SJCRH30 (cell line): ENCODE results near the gene ADGRD1. TPM values are rescaled to one million over a fixed set of nuclear protein-coding genes. Genes with fewer than 3 reads are reported as not detected.
"Not testable (repeated sequence)": the region's sequence is repeated elsewhere in the genome, so short reads cannot be mapped to it uniquely, and the experiment has no call there.

ENCODE experiments used
- DNase-seq, 2 experiments: peaks; one replicate each; pipeline ENCODE4 v3.0.0-alpha.2; 2015 to 2020
- H3K27ac ChIP-seq: fragments of 250-450 bp; sonication (Bioruptor Pico); 2 replicates; pipeline ENCODE4 v1.5.1; 2020; ENCODE audit warnings: mild to moderate bottlenecking, moderate library complexity
- H3K27me3 ChIP-seq: fragments of 250-450 bp; sonication (Bioruptor Pico); 2 replicates; pipeline ENCODE4 v1.5.1; 2020; ENCODE audit warnings: mild to moderate bottlenecking, moderate library complexity
- H3K36me3 ChIP-seq: fragments of 250-450 bp; sonication (Bioruptor Pico); 2 replicates; pipeline ENCODE4 v1.5.1; 2020; ENCODE audit warnings: mild to moderate bottlenecking, moderate library complexity
- H3K4me1 ChIP-seq: fragments of 250-450 bp; sonication (Bioruptor Pico); 2 replicates; pipeline ENCODE4 v1.5.1; 2020; ENCODE audit warnings: mild to moderate bottlenecking, moderate library complexity
- H3K4me3 ChIP-seq: fragments of 250-450 bp; sonication (Bioruptor Pico); 2 replicates; pipeline ENCODE4 v1.5.1; 2020; ENCODE audit warnings: mild to moderate bottlenecking, moderate library complexity
- H3K9me3 ChIP-seq: fragments of 250-450 bp; sonication (Bioruptor Pico); replicated peaks from 2 replicates; pipeline ENCODE4 v1.5.1; 2020; ENCODE audit warnings: mild to moderate bottlenecking, moderate library complexity
- total RNA-seq: library from RNA; depleted of rRNA; stranded (reverse); fragments of >200 nt; shearing (Covaris generic); gene quantifications from 2 replicates; pipeline ENCODE4 v1.2.3, GENCODE V29; 2014

The ADGRD1 gene
- total RNA-seq, 1 experiment from 2014 or later: 0.36 TPM

GRCh38 chr12:130929363-130929762 lies 24.3 kb upstream of the ADGRD1 start:
- no peaks in the 10 kb centered on the region for H3K36me3 ChIP-seq
- no peaks in the 10 kb centered on the region for H3K9me3 ChIP-seq
- no peak overlapping the region for H3K4me3 ChIP-seq
- no peak for DNase-seq
- H3K27me3 ChIP-seq: no peaks in the 10 kb centered on the region; the same call in 1 of the 2 replicates
- H3K27ac ChIP-seq: no peak overlapping the region
- H3K4me1 ChIP-seq: no peaks in the 10 kb centered on the region; the same call in 1 of the 2 replicates

GRCh38 chr12:130932061-130932930 lies 21.4 kb upstream of the ADGRD1 start:
- DNase-seq: no peak
- H3K27ac ChIP-seq: no peak overlapping the region
- no peak overlapping the region for H3K4me3 ChIP-seq

GRCh38 chr12:130933269-130933995 lies 20.3 kb upstream of the ADGRD1 start:
- H3K27me3 ChIP-seq: no peaks in the 10 kb centered on the region
- H3K36me3 ChIP-seq: no peaks in the 10 kb centered on the region
- DNase-seq: no peak
- no peaks in the 10 kb centered on the region for H3K9me3 ChIP-seq
- no peak overlapping the region for H3K4me3 ChIP-seq
- H3K27ac ChIP-seq: no peak overlapping the region
- H3K4me1 ChIP-seq: no peaks in the 10 kb centered on the region

More at GRCh38 chr12:130932061-130932930, 21.4 kb upstream of the ADGRD1 start:
- Histone ChIP-seq H3K4me1 (no peaks in the 10 kb centered on the region), H3K27me3 (no peaks in the 10 kb centered on the region; the same call in 1 of the 2 replicates), H3K9me3 (no peaks in the 10 kb centered on the region), H3K36me3 (no peaks in the 10 kb centered on the region)

GRCh38 chr12:130934753-130935152 lies 19.0 kb upstream of the ADGRD1 start:
- no peaks in the 10 kb centered on the region for H3K36me3 ChIP-seq
- no peaks in the 10 kb centered on the region for H3K4me1 ChIP-seq
- no peak for DNase-seq
- no peaks in the 10 kb centered on the region for H3K9me3 ChIP-seq
- no peak overlapping the region for H3K27ac ChIP-seq
- H3K27me3 ChIP-seq: no peaks in the 10 kb centered on the region
- no peak overlapping the region for H3K4me3 ChIP-seq

GRCh38 chr12:130936561-130936960 lies 17.1 kb upstream of the ADGRD1 start:
- Histone ChIP-seq H3K9me3 (no peaks in the 10 kb centered on the region), H3K4me1 (no peaks in the 10 kb centered on the region), H3K27ac (no peak overlapping the region), H3K36me3 (no peaks in the 10 kb centered on the region), H3K27me3 (no peaks in the 10 kb centered on the region), H3K4me3 (no peak overlapping the region)
- DNase-seq: no peak

GRCh38 chr12:130937063-130937462 lies 16.6 kb upstream of the ADGRD1 start:
- Histone ChIP-seq H3K36me3 (no peaks in the 10 kb centered on the region), H3K4me3 (no peak overlapping the region), H3K4me1 (no peaks in the 10 kb centered on the region), H3K27me3 (no peaks in the 10 kb centered on the region), H3K9me3 (no peaks in the 10 kb centered on the region), H3K27ac (no peak overlapping the region)
- DNase-seq: no peak

- H3K27me3 ChIP-seq, DNase-seq, H3K4me1 ChIP-seq, H3K9me3 ChIP-seq, H3K27ac ChIP-seq, H3K4me3 ChIP-seq, H3K36me3 ChIP-seq: not testable (repeated sequence)
These were observed 16.2 kb upstream of the ADGRD1 start for GRCh38 chr12:130937546-130937945.

- no peaks in the 10 kb centered on the region for H3K4me1 ChIP-seq
- H3K27ac ChIP-seq: no peak overlapping the region
- no peak overlapping the region for H3K4me3 ChIP-seq
- H3K36me3 ChIP-seq: no peaks in the 10 kb centered on the region
- DNase-seq: no peak
- H3K9me3 ChIP-seq: no peaks in the 10 kb centered on the region
- no peaks in the 10 kb centered on the region for H3K27me3 ChIP-seq
These were observed 15.5 kb upstream of the ADGRD1 start for GRCh38 chr12:130938186-130938585.

GRCh38 chr12:130944878-130945277 lies 8.8 kb upstream of the ADGRD1 start:
- no peaks in the 10 kb centered on the region for H3K27me3 ChIP-seq
- H3K27ac ChIP-seq: no peak overlapping the region
- no peaks in the 10 kb centered on the region for H3K4me1 ChIP-seq
- H3K36me3 ChIP-seq: no peaks in the 10 kb centered on the region
- no peak for DNase-seq
- H3K9me3 ChIP-seq: no peaks in the 10 kb centered on the region
- no peak overlapping the region for H3K4me3 ChIP-seq

- DNase-seq: no peak
- Histone ChIP-seq H3K4me1 (no peaks in the 10 kb centered on the region), H3K4me3 (no peak overlapping the region), H3K9me3 (no peaks in the 10 kb centered on the region), H3K27me3 (no peaks in the 10 kb centered on the region), H3K36me3 (no peaks in the 10 kb centered on the region), H3K27ac (no peak overlapping the region)
These were observed 7.8 kb upstream of the ADGRD1 start for GRCh38 chr12:130945786-130946492.

GRCh38 chr12:130947028-130947613 lies 6.6 kb upstream of the ADGRD1 start:
- H3K4me1 ChIP-seq: no peaks in the 10 kb centered on the region
- no peak for DNase-seq
- H3K9me3 ChIP-seq: no peaks in the 10 kb centered on the region
- no peak overlapping the region for H3K27ac ChIP-seq
- no peaks in the 10 kb centered on the region for H3K36me3 ChIP-seq
- H3K4me3 ChIP-seq: no peak overlapping the region
- H3K27me3 ChIP-seq: no peaks in the 10 kb centered on the region

- H3K4me3 ChIP-seq: no peak overlapping the region
- H3K9me3 ChIP-seq: no peaks in the 10 kb centered on the region
- H3K27ac ChIP-seq: no peak overlapping the region
- no peaks in the 10 kb centered on the region for H3K36me3 ChIP-seq
- no peaks in the 10 kb centered on the region for H3K27me3 ChIP-seq
- no peak for DNase-seq
- no peaks in the 10 kb centered on the region for H3K4me1 ChIP-seq
These were observed 5.6 kb upstream of the ADGRD1 start for GRCh38 chr12:130948136-130948535.

GRCh38 chr12:130948751-130949150 lies 5.0 kb upstream of the ADGRD1 start:
- H3K4me1 ChIP-seq: no peaks in the 10 kb centered on the region
- H3K9me3 ChIP-seq: no peaks in the 10 kb centered on the region
- H3K27ac ChIP-seq: no peak overlapping the region
- H3K27me3 ChIP-seq: no peaks in the 10 kb centered on the region
- H3K4me3 ChIP-seq: no peak overlapping the region
- no peak for DNase-seq
- H3K36me3 ChIP-seq: no peaks in the 10 kb centered on the region

GRCh38 chr12:130949806-130950205 lies 3.9 kb upstream of the ADGRD1 start:
- H3K27me3 ChIP-seq: no peaks in the 10 kb centered on the region
- no peak overlapping the region for H3K4me3 ChIP-seq
- no peak for DNase-seq
- H3K27ac ChIP-seq: no peak overlapping the region
- H3K4me1 ChIP-seq: no peaks in the 10 kb centered on the region
- no peaks in the 10 kb centered on the region for H3K9me3 ChIP-seq
- H3K36me3 ChIP-seq: no peaks in the 10 kb centered on the region

- Histone ChIP-seq H3K36me3 (no peaks in the 10 kb centered on the region), H3K9me3 (no peaks in the 10 kb centered on the region), H3K4me3 (no peak overlapping the region), H3K27me3 (no peaks in the 10 kb centered on the region), H3K27ac (no peak overlapping the region), H3K4me1 (no peaks in the 10 kb centered on the region)
- no peak for DNase-seq
These were observed 2.1 kb upstream of the ADGRD1 start for GRCh38 chr12:130951636-130952035.
